ENCODE measurements around the gene MED13L.

MED13L gene

GRCh38 chr12:116171549-116171948 is 105.9 kb downstream of the MED13L start:
- no peak for TF ChIP-seq CTCF (IDR thresholded peaks at IDR 0.05; ENCODE audit: low read depth, low read length)
- DNase-seq (ENCODE audit: extremely low read depth, low read depth), result no peak

- DNase-seq (ENCODE audit: extremely low read depth, low read depth), result no peak
- no peak for TF ChIP-seq CTCF (IDR thresholded peaks at IDR 0.05; ENCODE audit: low read depth, low read length)
These were observed 108.4 kb downstream of the MED13L start for GRCh38 chr12:116169071-116169470.

- no peak for TF ChIP-seq CTCF (IDR thresholded peaks at IDR 0.05; ENCODE audit: low read depth, low read length)
- no peak for DNase-seq (ENCODE audit: extremely low read depth, low read depth)
These were observed 111.2 kb downstream of the MED13L start for GRCh38 chr12:116166306-116166705.

GRCh38 chr12:116165036-116165425 is 112.5 kb downstream of the MED13L start:
- no peak for TF ChIP-seq CTCF (IDR thresholded peaks at IDR 0.05; ENCODE audit: low read depth, low read length)
- DNase-seq (ENCODE audit: extremely low read depth, low read depth), result no peak

- DNase-seq (ENCODE audit: extremely low read depth, low read depth), result no peak
- no peak for TF ChIP-seq CTCF (IDR thresholded peaks at IDR 0.05; ENCODE audit: low read depth, low read length)
These were observed 113.0 kb downstream of the MED13L start for GRCh38 chr12:116164250-116165035.

- no peak for TF ChIP-seq CTCF (IDR thresholded peaks at IDR 0.05; ENCODE audit: low read depth, low read length)
- no peak for DNase-seq (ENCODE audit: extremely low read depth, low read depth)
These were observed 115.4 kb downstream of the MED13L start for GRCh38 chr12:116162071-116162470.

GRCh38 chr12:116161588-116161987 is 115.9 kb downstream of the MED13L start:
- DNase-seq (ENCODE audit: extremely low read depth, low read depth), result no peak

More at GRCh38 chr12:116161588-116161987, 115.9 kb downstream of the MED13L start:
- no peak for TF ChIP-seq CTCF (IDR thresholded peaks at IDR 0.05; ENCODE audit: low read depth, low read length)
